HCT116 (cell line): ENCODE results near the gene ELANE. TPM values are rescaled to one million over a fixed set of nuclear protein-coding genes. Genes with fewer than 3 reads are reported as not detected.

Experiments
- ATAC-seq: fragments of 200-7000 bp; cut with Tn5 transposase; 2 replicates; pipeline ENCODE4 v1.9.1; 2020; ENCODE audit warnings: mild to moderate bottlenecking, moderate library complexity
- BruUV-seq: library from RNA; stranded (reverse); fragments of 400-500 nt; replicated peaks from 2 replicates; lab custom pipeline; 2021; lab: Mats Ljungman, UMichigan
- CTCF ChIA-PET: fragments of 300-600 bp; sonication (Branson Sonifier 250); formaldehyde crosslinking; loops from one replicate; lab custom pipeline; 2021; ENCODE audit warnings: antibody characterized with exemption; lab: Charles Lee
- POLR2A ChIA-PET: fragments of 300-600, 350-600 bp; sonication (Branson Sonifier 250); formaldehyde crosslinking; loops from one replicate; lab custom pipeline; 2021; ENCODE audit warnings: antibody characterized with exemption; lab: Charles Lee
- RAD21 ChIA-PET, 2 experiments: fragments of 300-600 bp; sonication (Branson Sonifier 250); formaldehyde crosslinking; loops; one replicate each; lab custom pipeline; 2023; ENCODE audit warnings: low total read pairs in 2 of 2; ENCODE audit not compliant: uncharacterized antibody in 2 of 2, unreplicated experiment in 2 of 2, low non-redundant PET in 1 of 2; lab: Charles Lee
- DNase-seq: peaks from one replicate; pipeline ENCODE4 v3.0.0-alpha.2; 2010; ENCODE audit warnings: low read depth, low spot score
- H2AFZ ChIP-seq: fragments of 200-600 bp; shearing (Covaris generic), sonication (generic); 2 replicates; pipeline ENCODE4 v1.6.1; 2017; ENCODE audit warnings: low read depth, mixed run types, mixed read lengths, antibody characterized with exemption, low read length; ENCODE audit not compliant: poor library complexity, severe bottlenecking
- H3K27ac ChIP-seq: 2 replicates; pipeline ENCODE4 v1.5.1; 2012; ENCODE audit warnings: low read depth, low read length
- H3K27me3 ChIP-seq: fragments of 200-600 bp; sonication (generic); 2 replicates; pipeline ENCODE4 v1.6.1; 2016; ENCODE audit warnings: mixed run types, low read length, mixed read lengths; ENCODE audit not compliant: insufficient read depth
- H3K36me3 ChIP-seq, 2 experiments: fragments of 200-500 bp in 1 of 2; fragments of 200-600 bp in 1 of 2; sonication (Bioruptor generic) in 1 of 2; sonication (generic) in 1 of 2; 2 replicates each; pipeline versions ENCODE4 v1.5.1 to v1.6.1; 2014 to 2016; ENCODE audit warnings: low read length in 2 of 2, inconsistent platforms in 1 of 2, mixed read lengths in 1 of 2, mixed run types in 1 of 2; ENCODE audit not compliant: insufficient read depth in 2 of 2, control insufficient read depth in 1 of 2
- H3K4me1 ChIP-seq, 2 experiments: fragments of 200-600 bp in 1 of 2; sonication (generic) in 1 of 2; 2 replicates each; pipeline versions ENCODE4 v1.5.1 to v1.6.1; 2012 to 2017; ENCODE audit warnings: low read length in 2 of 2, inconsistent platforms in 1 of 2, mild to moderate bottlenecking in 1 of 2, mixed read lengths in 1 of 2, mixed run types in 1 of 2, moderate library complexity in 1 of 2; ENCODE audit not compliant: insufficient read depth in 2 of 2, control insufficient read depth in 1 of 2
- H3K4me2 ChIP-seq: fragments of 200-600 bp; sonication (generic); 2 replicates; pipeline ENCODE4 v1.6.1; 2017; ENCODE audit warnings: mixed run types, low read length, mixed read lengths
- H3K4me3 ChIP-seq, 2 experiments: fragments of 200-600 bp in 1 of 2; sonication (generic) in 1 of 2; replicated peaks in 1 of 2; 2 replicates each; pipeline ENCODE4 v1.5.1; 2011 to 2016; ENCODE audit warnings: low read length in 2 of 2, control low read depth in 1 of 2, low read depth in 1 of 2, mild to moderate bottlenecking in 1 of 2, mixed read lengths in 1 of 2, mixed run types in 1 of 2
- H3K79me2 ChIP-seq: fragments of 200-600 bp; sonication (generic); 2 replicates; pipeline ENCODE4 v1.6.1; 2017; ENCODE audit warnings: mild to moderate bottlenecking, mixed run types, low read length, moderate library complexity, mixed read lengths; ENCODE audit not compliant: insufficient read depth
- H3K9ac ChIP-seq: fragments of 200-600 bp; sonication (generic); 2 replicates; pipeline ENCODE4 v1.6.1; 2016; ENCODE audit warnings: low read length, mixed read lengths
- H3K9me2 ChIP-seq: fragments of 200-600 bp; sonication (generic), shearing (Covaris generic); 2 replicates; pipeline ENCODE4 v1.6.1; 2017; ENCODE audit warnings: mixed run types, mild to moderate bottlenecking, moderate library complexity; ENCODE audit not compliant: insufficient read depth
- H3K9me3 ChIP-seq, 2 experiments: fragments of 200-500 bp in 1 of 2; fragments of 200-600 bp in 1 of 2; sonication (Bioruptor generic) in 1 of 2; sonication (generic) in 1 of 2; 2 replicates each; pipeline ENCODE4 v1.6.1; 2014 to 2017; ENCODE audit warnings: low read length in 2 of 2, mixed read lengths in 2 of 2, inconsistent platforms in 1 of 2, low read depth in 1 of 2, mild to moderate bottlenecking in 1 of 2, mixed run types in 1 of 2, moderate library complexity in 1 of 2; ENCODE audit not compliant: control insufficient read depth in 1 of 2, insufficient read depth in 1 of 2
- H4K20me1 ChIP-seq: fragments of 200-600 bp; sonication (generic), shearing (Covaris generic); 2 replicates; pipeline ENCODE4 v1.6.1; 2017; ENCODE audit warnings: mixed run types, mild to moderate bottlenecking, moderate library complexity; ENCODE audit not compliant: insufficient read depth
- ATF3 ChIP-seq: IDR thresholded peaks from 2 replicates; pipeline ENCODE4 v1.6.1; 2012
- CBX3 ChIP-seq: IDR thresholded peaks from 2 replicates; pipeline ENCODE4 v1.6.1; 2012; ENCODE audit warnings: low read depth
- CEBPB ChIP-seq: IDR thresholded peaks from 2 replicates; pipeline ENCODE4 v1.6.1; 2012; ENCODE audit warnings: low read depth
- CTCF ChIP-seq, 3 experiments: fragments of 200-600 bp in 1 of 3; sonication (generic) in 1 of 3; IDR thresholded peaks in 2 of 3; conservative IDR thresholded peaks in 1 of 3; 2 replicates each; pipeline ENCODE4 v1.5.1; 2012 to 2017; ENCODE audit warnings: low read depth in 2 of 3, low read length in 2 of 3, antibody characterized with exemption in 1 of 3, borderline replicate concordance in 1 of 3, control low read depth in 1 of 3, mild to moderate bottlenecking in 1 of 3, mixed read lengths in 1 of 3, mixed run types in 1 of 3, moderate library complexity in 1 of 3; ENCODE audit not compliant: insufficient read depth in 1 of 3
- EGR1 ChIP-seq: IDR thresholded peaks from 2 replicates; pipeline ENCODE4 v1.6.1; 2012; ENCODE audit warnings: low read depth
- ELF1 ChIP-seq: IDR thresholded peaks from 2 replicates; pipeline ENCODE4 v1.6.1; 2012; ENCODE audit warnings: low read depth, borderline replicate concordance
- EZH2 ChIP-seq: fragments of 200-600 bp; sonication (generic); IDR thresholded peaks from 2 replicates; pipeline ENCODE4 v1.6.1; 2017; ENCODE audit warnings: antibody characterized with exemption, mixed run types
- EZH2phosphoT487 ChIP-seq: fragments of 200-600 bp; IDR thresholded peaks from 2 replicates; pipeline ENCODE4 v1.6.1; 2018; ENCODE audit warnings: antibody characterized with exemption, borderline replicate concordance
- FOSL1 ChIP-seq: IDR thresholded peaks from 2 replicates; pipeline ENCODE4 v1.6.1; 2012; ENCODE audit warnings: low read depth
- JUND ChIP-seq: IDR thresholded peaks from 2 replicates; pipeline ENCODE4 v1.6.1; 2012
- MAX ChIP-seq: IDR thresholded peaks from 2 replicates; pipeline ENCODE4 v1.6.1; 2012
- POLR2A ChIP-seq: IDR thresholded peaks from 2 replicates; pipeline ENCODE4 v1.7.0; 2011; ENCODE audit warnings: borderline replicate concordance; ENCODE audit not compliant: insufficient read depth, insufficient read length; ENCODE audit errors: extremely low read depth
- POLR2AphosphoS5 ChIP-seq: IDR thresholded peaks from 2 replicates; pipeline ENCODE4 v1.6.1; 2011; ENCODE audit warnings: mild to moderate bottlenecking, low read depth, low read length, moderate library complexity
- RAD21 ChIP-seq: IDR thresholded peaks from 2 replicates; pipeline ENCODE4 v1.6.1; 2012; ENCODE audit warnings: low read depth, mild to moderate bottlenecking
- REST ChIP-seq: IDR thresholded peaks from 2 replicates; pipeline ENCODE4 v1.6.1; 2012; ENCODE audit warnings: low read depth
- SIN3A ChIP-seq: IDR thresholded peaks from 2 replicates; pipeline ENCODE4 v1.6.1; 2012; ENCODE audit warnings: low read depth
- SP1 ChIP-seq: IDR thresholded peaks from 2 replicates; pipeline ENCODE4 v1.6.1; 2012; ENCODE audit warnings: low read depth
- SRF ChIP-seq: IDR thresholded peaks from 2 replicates; pipeline ENCODE4 v1.6.1; 2012; ENCODE audit warnings: low read depth
- TCF7L2 ChIP-seq: IDR thresholded peaks from 2 replicates; pipeline ENCODE4 v1.7.0; 2011; ENCODE audit warnings: borderline replicate concordance, inconsistent platforms; ENCODE audit not compliant: insufficient read depth, insufficient read length; ENCODE audit errors: extremely low read depth
- YY1 ChIP-seq: IDR thresholded peaks from 2 replicates; pipeline ENCODE4 v1.6.1; 2011; ENCODE audit warnings: low read length, low read depth, moderate library complexity, mild to moderate bottlenecking; ENCODE audit not compliant: insufficient replicate concordance; ENCODE audit errors: extremely low read depth
- ZFX ChIP-seq: fragments of 450-650 bp; IDR thresholded peaks from 2 replicates; pipeline ENCODE4 v1.6.1; 2017
- intact Hi-C: fragments of 100-400 bp; cut with micrococcal nuclease; formaldehyde crosslinking; loops from 2 replicates; pipeline ENCODE4 v1.10.0; 2022
- total RNA-seq: library from RNA; stranded (reverse); gene quantifications from one replicate; pipeline ENCODE4 v1.2.1, GENCODE V29; 2021; ENCODE audit not compliant: unreplicated experiment

The ELANE gene
- total RNA-seq, 1 experiment from 2014 or later = not detected

GRCh38 chr19:861756-862580 lies 9.9 kb downstream of the ELANE start:
- H3K27me3 ChIP-seq = no peaks in the 10 kb centered on the region
- no peak overlapping the region for H2AFZ ChIP-seq
- ChIA-PET CTCF (interaction anchor here (0.6 kb wide), 1 partner anchor 13 kb away, joined by 10 read pairs; no protein-coding TSS in a partner anchor), POLR2A (no interaction called here), RAD21 (no interaction called here)
- H3K9me2 ChIP-seq = no peaks in the 10 kb centered on the region
- peak; percentile 63 for DNase-seq
- no TSS peak for BruUV-seq
- H4K20me1 ChIP-seq = no peaks in the 10 kb centered on the region
- peak; percentile 38 for ATAC-seq
- H3K79me2 ChIP-seq = no peaks in the 10 kb centered on the region
- peak overlapping the region; percentile 71 to 78 for H3K4me3 ChIP-seq
- peak overlapping the region; percentile 83 for H3K9ac ChIP-seq
- intact Hi-C loops = loop anchor here (2.0 kb wide), 1 partner anchor 91 kb away; no protein-coding TSS in a partner anchor
- H3K4me1 ChIP-seq = peaks cover 14 to 32% of the 10 kb centered on the region in 2 experiments
- H3K27ac ChIP-seq = peak overlapping the region; percentile 71
- H3K36me3 ChIP-seq = no peaks in the 10 kb centered on the region; a peak in 1 of 4 replicates
- peak overlapping the region; percentile 88 for H3K4me2 ChIP-seq
- H3K9me3 ChIP-seq = no peaks in the 10 kb centered on the region
- TF ChIP-seq RAD21 (0 out of 2 replicates have a peak, but pooled peaks have one; percentile 27), CTCF (IDR thresholded peaks at IDR 0.05 in 2 of 3, conservative IDR thresholded peaks at IDR 0.05 in 1 of 3; ENCODE audit: borderline replicate concordance in 1 of 3, insufficient read depth in 1 of 3, low read depth in 2 of 3, low read length in 2 of 3) (peak in 2 of 3 experiments; percentile 31 to 46; a peak in 5 of 6 replicates), ATF3 (no peak), ELF1 (no peak), EZH2 (no peak), CBX3 (no peak), JUND (no peak), CEBPB (no peak), SRF (no peak), TCF7L2 (no peak), POLR2AphosphoS5 (no peak), YY1 (peak; percentile 32), MAX (peak; percentile 91), ZFX (peak; percentile 51; the same call in 1 of the 2 replicates), REST (no peak), FOSL1 (no peak), SP1 (peak; percentile 8; the same call in 1 of the 2 replicates), EZH2phosphoT487 (no peak), SIN3A (no peak), EGR1 (no peak), POLR2A (no peak)
